ENCODE data around the gene PDCD1LG2.

PDCD1LG2 gene

GRCh38 chr9:5610491-5610890 is 100.2 kb downstream of the PDCD1LG2 start:
- H3K4me3 ChIP-seq (ENCODE audit: low read length) = no peak overlapping the region
- H3K27ac ChIP-seq (ENCODE audit: low read length) = no peak overlapping the region
- TF ChIP-seq EZH2phosphoT487 (IDR thresholded peaks at IDR 0.05; ENCODE audit: low read length) (no peak), CTCF (IDR thresholded peaks at IDR 0.05; ENCODE audit: low read length) (no peak), EZH2 (optimal IDR thresholded peaks at IDR 0.05; ENCODE audit: low read depth, low read length) (no peak)

GRCh38 chr9:5611321-5612184 is 101.2 kb downstream of the PDCD1LG2 start:
- no peak for DNase-seq
- Histone ChIP-seq H3K36me3 (replicated peaks; ENCODE audit: insufficient read depth, low read length) (no peaks in the 10 kb centered on the region), H3K9me2 (replicated peaks; ENCODE audit: insufficient read depth, low read length) (no peaks in the 10 kb centered on the region), H4K20me1 (ENCODE audit: insufficient read depth, low read length) (no peaks in the 10 kb centered on the region), H3K27ac (ENCODE audit: low read length) (no peak overlapping the region), H3K4me2 (ENCODE audit: low read depth, low read length) (no peak overlapping the region), H3K27me3 (replicated peaks; ENCODE audit: insufficient read depth, low read length) (no peaks in the 10 kb centered on the region), H3K9me3 (replicated peaks; ENCODE audit: insufficient read depth, low read length) (no peaks in the 10 kb centered on the region), H3K4me3 (ENCODE audit: low read length) (no peak overlapping the region), H3K4me1 (ENCODE audit: low read length) (0 out of 2 replicates have a peak, but pooled peaks cover 3% of the 10 kb centered on the region), H3K79me2 (ENCODE audit: low read length) (peaks cover 5% of the 10 kb centered on the region; the same call in 1 of the 2 replicates), H3F3A (ENCODE audit: insufficient read depth, low read length) (no peaks in the 10 kb centered on the region), H2AFZ (ENCODE audit: low read length) (no peak overlapping the region), H3K9ac (ENCODE audit: low read length) (no peak overlapping the region)
- TF ChIP-seq EZH2 (optimal IDR thresholded peaks at IDR 0.05; ENCODE audit: low read depth, low read length) (no peak), EZH2phosphoT487 (IDR thresholded peaks at IDR 0.05; ENCODE audit: low read length) (no peak), CTCF (IDR thresholded peaks at IDR 0.05; ENCODE audit: low read length) (no peak)

More at GRCh38 chr9:5610491-5610890, 100.2 kb downstream of the PDCD1LG2 start:
- H4K20me1 ChIP-seq (ENCODE audit: insufficient read depth, low read length) = no peaks in the 10 kb centered on the region
- H3K9me2 ChIP-seq (replicated peaks; ENCODE audit: insufficient read depth, low read length) = no peaks in the 10 kb centered on the region
- no peaks in the 10 kb centered on the region for H3K79me2 ChIP-seq (ENCODE audit: low read length)
- no peaks in the 10 kb centered on the region for H3F3A ChIP-seq (ENCODE audit: insufficient read depth, low read length)
- no peaks in the 10 kb centered on the region for H3K9me3 ChIP-seq (replicated peaks; ENCODE audit: insufficient read depth, low read length)
- DNase-seq = no peak
- H3K36me3 ChIP-seq (replicated peaks; ENCODE audit: insufficient read depth, low read length) = no peaks in the 10 kb centered on the region
- H3K9ac ChIP-seq (ENCODE audit: low read length) = no peak overlapping the region
- no peaks in the 10 kb centered on the region for H3K27me3 ChIP-seq (replicated peaks; ENCODE audit: insufficient read depth, low read length)
- H2AFZ ChIP-seq (ENCODE audit: low read length) = no peak overlapping the region
- no peak overlapping the region for H3K4me2 ChIP-seq (ENCODE audit: low read depth, low read length)
- H3K4me1 ChIP-seq (ENCODE audit: low read length) = 0 out of 2 replicates have a peak, but pooled peaks cover 3% of the 10 kb centered on the region

- Histone ChIP-seq H3K27me3 (replicated peaks; ENCODE audit: insufficient read depth, low read length) (no peaks in the 10 kb centered on the region), H3K36me3 (replicated peaks; ENCODE audit: insufficient read depth, low read length) (no peaks in the 10 kb centered on the region), H3K9ac (ENCODE audit: low read length) (no peak overlapping the region), H2AFZ (ENCODE audit: low read length) (no peak overlapping the region), H3K4me2 (ENCODE audit: low read depth, low read length) (no peak overlapping the region), H3K27ac (ENCODE audit: low read length) (no peak overlapping the region), H3K9me3 (replicated peaks; ENCODE audit: insufficient read depth, low read length) (no peaks in the 10 kb centered on the region), H4K20me1 (ENCODE audit: insufficient read depth, low read length) (no peaks in the 10 kb centered on the region), H3K4me3 (ENCODE audit: low read length) (no peak overlapping the region), H3K4me1 (ENCODE audit: low read length) (peaks cover 6% of the 10 kb centered on the region), H3K79me2 (ENCODE audit: low read length) (peaks cover 5% of the 10 kb centered on the region; the same call in 1 of the 2 replicates), H3F3A (ENCODE audit: insufficient read depth, low read length) (peaks cover 2% of the 10 kb centered on the region), H3K9me2 (replicated peaks; ENCODE audit: insufficient read depth, low read length) (no peaks in the 10 kb centered on the region)
- TF ChIP-seq EZH2phosphoT487 (IDR thresholded peaks at IDR 0.05; ENCODE audit: low read length) (no peak), CTCF (IDR thresholded peaks at IDR 0.05; ENCODE audit: low read length) (no peak), EZH2 (optimal IDR thresholded peaks at IDR 0.05; ENCODE audit: low read depth, low read length) (no peak)
- no peak for DNase-seq
Measured at GRCh38 chr9:5612185-5612530, 101.8 kb downstream of the PDCD1LG2 start.
